ENCODE measurements around the gene PHF21A. TPM values are rescaled to one million over a fixed set of nuclear protein-coding genes. Genes with fewer than 3 reads are reported as not detected.

Gene PHF21A
- total and polyA plus RNA-seq, 10 of the 15 experiments (the other 5 are each of a cell fraction or from before 2014, with no cell fraction given): 2.6 to 37.2 (median 16.0) TPM

GRCh38 chr11:45904309-45904915, 216.8 kb downstream of the PHF21A start (continued):
- TF ChIP-seq BCL3 (IDR thresholded peaks at IDR 0.05; ENCODE audit: borderline replicate concordance, insufficient read depth, low read depth, low read length, poor library complexity, severe bottlenecking) (no peak), CBFB (IDR thresholded peaks at IDR 0.05; ENCODE audit: low read depth) (no peak), ZBTB40 (IDR thresholded peaks at IDR 0.05; ENCODE audit: borderline replicate concordance) (no peak), SMARCA5 (IDR thresholded peaks at IDR 0.05) (no peak), ZNF207 (IDR thresholded peaks at IDR 0.05; ENCODE audit: borderline replicate concordance) (no peak), ZNF687 (IDR thresholded peaks at IDR 0.05) (no peak)

Data from GM12878 (cell line).